ENCODE data around the gene CCDC201. TPM values are rescaled to one million over a fixed set of nuclear protein-coding genes. Genes with fewer than 3 reads are reported as not detected.
"Not testable (repeated sequence)": the region's sequence is repeated elsewhere in the genome, so short reads cannot be mapped to it uniquely, and the experiment has no call there.

Gene CCDC201
- polyA plus RNA-seq, 3 donors = not detected

DNA sequence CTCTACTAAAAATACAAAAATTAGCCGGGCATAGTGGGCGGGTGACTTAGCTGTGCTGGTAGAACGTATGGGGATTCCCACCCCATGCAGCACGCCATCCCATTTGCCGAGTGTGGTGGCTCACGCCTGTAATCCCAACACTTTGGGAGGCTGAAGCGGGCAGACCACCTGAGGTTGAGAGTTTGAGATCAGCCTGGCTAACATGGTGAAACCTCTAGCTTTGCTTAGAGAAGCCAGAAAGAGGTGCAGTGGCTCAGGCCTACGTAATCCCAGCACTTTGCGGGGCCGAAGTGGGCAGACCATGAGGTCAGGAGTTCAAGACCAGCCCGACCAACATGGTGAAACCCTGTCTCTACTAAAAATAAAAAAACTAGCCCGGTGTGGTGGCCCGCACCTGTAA is 45.2 kb downstream of the CCDC201 start:
- not testable (repeated sequence) for DNase-seq (ENCODE audit: low read depth in 3 of 3, low spot score in 2 of 3)

DNA sequence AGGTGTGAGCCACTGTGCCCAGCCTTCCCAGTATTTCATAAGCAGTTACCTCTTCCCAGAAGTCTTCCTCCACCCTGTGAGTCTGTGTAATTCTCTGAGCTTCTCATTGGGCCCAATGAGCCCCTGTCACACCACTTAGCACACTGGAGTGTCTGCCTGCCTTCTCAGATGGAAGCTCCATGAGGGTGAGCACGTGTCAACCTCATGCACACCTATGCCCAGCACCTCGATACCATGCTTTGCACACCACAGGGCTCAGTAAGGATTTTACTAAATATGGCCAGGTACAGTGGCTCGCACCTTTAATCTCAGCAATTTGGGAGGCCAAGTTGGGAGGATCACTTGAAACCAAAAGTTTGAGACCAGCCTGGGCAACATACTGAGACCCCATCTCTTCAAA is 46.3 kb downstream of the CCDC201 start:
- not testable (repeated sequence) for DNase-seq (ENCODE audit: low read depth in 3 of 3, low spot score in 2 of 3)

DNA sequence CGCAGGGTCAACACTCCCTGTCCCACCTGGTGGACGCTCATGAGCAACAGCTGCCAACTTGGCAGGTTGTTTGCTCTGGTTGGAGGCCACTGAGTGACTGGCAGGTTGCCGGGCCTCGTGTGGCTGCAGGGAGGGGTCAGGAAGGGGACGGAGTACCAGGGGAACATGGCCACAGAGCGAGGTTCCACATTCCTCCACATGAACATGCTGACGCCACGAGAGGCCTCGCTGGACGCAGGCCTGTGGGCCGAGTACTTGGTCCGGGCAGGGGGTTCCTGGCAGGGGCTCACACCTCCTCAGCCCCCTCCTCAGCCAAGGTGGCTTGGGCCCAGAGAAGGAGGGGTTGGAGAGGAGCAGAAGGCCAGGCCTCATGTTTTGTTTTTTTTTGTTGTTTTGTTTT is 54.1 kb downstream of the CCDC201 start:
- DNase-seq (ENCODE audit: low read depth in 3 of 3, low spot score in 2 of 3) = not testable (repeated sequence)

DNA sequence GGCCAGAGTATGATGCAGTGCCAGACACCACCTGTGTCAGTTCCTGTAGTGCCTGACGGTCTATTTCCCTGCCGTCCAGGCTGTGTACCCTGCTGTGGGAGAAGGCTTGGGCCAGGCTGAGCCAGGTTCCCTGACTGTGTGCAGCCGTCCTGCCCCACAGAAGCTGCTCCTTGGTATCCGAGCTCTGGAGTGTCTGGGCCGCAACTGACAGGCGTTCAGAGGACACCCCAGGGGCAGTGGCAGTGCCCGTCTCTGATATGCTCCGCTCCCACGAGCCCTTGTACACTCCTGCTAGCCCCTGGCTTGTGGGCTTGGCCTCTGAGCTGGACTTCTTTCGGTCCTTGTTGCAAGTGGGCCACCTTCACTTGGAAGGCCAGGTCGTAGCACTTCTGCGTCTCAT is 55.0 kb downstream of the CCDC201 start:
- DNase-seq (ENCODE audit: low read depth in 3 of 3, low spot score in 2 of 3) = not testable (repeated sequence)

DNA sequence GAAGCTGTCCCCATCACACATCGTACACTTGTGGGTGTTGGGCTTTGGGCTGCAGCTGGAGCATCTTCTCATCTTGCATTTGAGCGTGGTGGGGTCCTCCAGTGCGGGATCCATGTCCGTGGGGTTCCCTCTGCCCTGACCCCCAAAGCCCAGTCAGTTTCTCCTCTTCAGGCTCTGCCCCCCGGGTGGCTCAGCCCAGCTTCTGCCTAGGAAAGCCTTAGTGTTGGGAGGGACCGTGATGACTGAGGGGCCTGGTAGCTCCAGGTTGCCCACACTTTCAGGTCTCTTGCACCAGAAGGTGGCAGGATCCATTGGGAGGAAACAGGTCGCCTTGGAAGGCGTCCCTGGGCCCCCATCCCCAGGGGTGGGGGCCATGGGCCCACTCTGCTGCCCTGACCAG is 55.9 kb downstream of the CCDC201 start:
- DNase-seq (ENCODE audit: low read depth in 3 of 3, low spot score in 2 of 3) = not testable (repeated sequence)

DNA sequence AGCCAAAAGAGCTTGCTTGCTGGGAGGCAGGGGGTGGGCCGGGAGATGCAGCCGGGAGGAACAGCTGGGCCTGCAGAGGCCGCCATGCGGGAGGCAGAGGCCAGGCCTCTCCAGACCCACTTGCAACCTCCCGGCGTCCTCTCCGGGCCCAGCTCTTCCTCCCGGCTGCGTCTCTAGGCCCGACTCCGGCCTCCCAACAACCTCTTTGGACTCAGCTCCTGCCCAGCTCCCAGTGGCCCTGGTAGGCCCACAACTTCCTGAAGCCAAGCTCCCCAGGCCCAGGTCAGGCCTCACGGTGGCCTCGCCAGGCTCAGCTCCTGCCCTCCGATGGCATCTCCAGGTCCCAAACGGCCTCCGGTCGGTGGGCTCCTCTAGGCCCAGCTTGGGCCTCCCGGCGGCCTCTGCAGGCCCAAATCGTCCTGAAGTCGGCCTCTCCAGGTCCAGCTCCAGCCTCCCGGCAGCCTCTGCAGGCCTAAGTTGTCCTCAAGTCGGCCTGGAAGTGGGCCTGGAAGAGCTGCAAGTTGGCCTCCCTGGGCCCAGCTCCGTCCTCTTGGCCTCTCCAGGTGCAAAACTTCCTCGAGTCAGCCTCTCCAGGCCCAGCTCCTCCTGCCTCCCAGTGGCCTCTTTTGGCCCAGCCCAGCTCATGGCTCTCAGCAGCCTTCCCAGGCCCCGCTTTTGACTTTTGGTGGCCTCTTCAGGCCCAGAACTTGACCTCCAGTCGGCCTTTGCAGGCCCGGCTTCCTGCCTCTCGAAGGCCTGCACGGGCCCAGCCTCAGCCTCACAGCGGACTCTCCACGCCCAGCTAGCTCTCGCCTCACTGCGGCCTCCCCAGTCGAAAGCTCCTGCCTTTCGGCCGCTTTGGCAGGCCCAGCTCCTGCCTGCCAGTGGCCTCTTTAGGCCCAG is 58.4 kb downstream of the CCDC201 start:
- DNase-seq (ENCODE audit: low read depth in 3 of 3, low spot score in 2 of 3) = not testable (repeated sequence)

DNA sequence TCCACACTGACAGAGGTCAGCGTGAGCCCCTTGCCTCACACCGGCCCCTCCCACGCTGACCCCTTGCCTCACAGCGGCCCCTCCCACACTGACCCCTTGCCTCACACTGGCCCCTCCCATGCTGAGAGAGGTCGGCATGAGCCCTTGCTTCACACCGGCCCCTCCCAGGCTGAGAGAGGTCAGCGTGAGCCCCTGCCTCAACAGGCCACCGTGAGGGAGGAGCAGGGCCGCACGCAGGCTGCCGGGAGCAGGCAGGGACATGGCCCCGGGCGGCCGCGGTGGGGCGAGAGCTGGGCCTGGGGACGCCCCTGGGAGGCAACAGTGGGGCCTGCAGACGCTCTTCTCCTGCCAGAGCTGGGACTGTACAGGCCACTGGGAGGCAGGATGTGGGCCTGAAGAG is 59.1 kb downstream of the CCDC201 start:
- not testable (repeated sequence) for DNase-seq (ENCODE audit: low read depth in 3 of 3, low spot score in 2 of 3)

DNA sequence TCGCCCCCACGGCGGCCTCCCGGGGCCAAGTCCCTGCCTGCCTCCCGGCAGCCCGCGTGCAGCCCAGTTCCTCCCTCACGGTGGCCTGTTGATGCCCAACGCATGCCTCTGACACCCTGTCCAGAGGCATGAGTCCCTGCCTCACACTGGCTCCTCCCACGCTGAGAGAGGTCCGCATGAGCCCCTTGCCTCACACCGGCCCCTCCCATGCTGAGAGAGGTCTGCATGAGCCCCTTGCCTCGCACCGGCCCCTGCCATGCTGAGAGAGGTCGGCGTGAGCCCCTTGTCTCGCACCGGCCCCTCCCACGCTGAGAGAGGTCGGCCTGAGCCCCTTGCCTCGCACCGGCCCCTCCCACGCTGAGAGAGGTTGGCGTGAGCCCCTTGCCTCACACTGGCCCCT is 59.9 kb downstream of the CCDC201 start:
- DNase-seq (ENCODE audit: low read depth in 3 of 3, low spot score in 2 of 3) = no peak

DNA sequence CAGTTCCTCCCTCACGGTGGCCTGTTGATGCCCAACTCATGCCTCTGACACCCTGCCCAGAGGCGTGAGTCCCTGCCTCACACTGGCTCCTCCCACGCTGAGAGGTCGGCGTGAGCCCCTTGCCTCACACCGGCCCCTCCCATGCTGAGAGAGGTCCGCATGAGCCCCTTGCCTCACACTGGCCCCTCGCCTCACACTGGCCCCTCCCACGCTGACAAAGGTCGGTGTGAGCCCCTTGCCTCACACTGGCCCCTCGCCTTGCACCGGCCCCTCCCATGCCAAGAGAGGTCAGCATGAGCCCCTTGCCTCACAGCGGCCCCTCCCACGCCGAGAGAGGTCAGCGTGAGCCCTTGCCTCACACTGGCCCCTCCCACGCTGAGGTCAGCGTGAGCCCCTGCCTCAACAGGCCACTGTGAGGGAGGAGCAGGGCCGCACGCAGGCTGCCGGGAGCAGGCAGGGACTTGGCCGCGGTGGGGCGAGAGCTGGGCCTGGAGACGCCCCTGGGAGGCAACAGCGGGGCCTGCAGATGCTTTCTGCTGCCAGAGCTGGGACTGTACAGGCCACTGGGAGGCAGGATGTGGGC is 61.1 kb downstream of the CCDC201 start:
- not testable (repeated sequence) for DNase-seq (ENCODE audit: low read depth in 3 of 3, low spot score in 2 of 3)

DNA sequence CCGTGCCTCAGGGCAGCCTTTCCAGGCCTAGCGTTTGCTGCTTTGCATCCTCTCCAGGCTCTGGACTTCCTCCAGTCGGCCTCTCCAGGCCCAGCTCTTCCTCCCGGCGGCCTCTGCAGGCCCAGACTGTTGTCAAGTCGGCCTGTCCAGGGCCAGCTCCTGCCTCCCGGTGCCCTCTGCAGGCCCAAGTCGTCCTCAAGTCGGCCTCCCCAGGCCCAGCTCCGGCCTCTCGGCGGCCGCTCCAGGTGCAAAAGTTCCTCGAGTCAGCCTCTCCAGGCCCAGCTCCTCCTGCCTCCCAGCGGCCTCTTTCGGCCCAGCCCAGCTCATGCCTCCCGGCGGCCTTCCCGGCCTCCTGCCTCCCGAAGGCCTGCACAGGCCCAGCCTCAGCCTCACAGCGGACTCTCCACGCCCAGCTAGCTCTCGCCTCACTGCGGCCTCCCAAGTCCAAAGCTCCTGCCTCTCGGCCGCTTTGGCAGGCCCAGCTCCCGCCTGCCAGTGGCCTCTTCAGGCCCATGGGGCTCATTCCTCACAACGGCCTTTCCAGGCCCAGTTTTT is 62.4 kb downstream of the CCDC201 start:
- DNase-seq (ENCODE audit: low read depth in 3 of 3, low spot score in 2 of 3) = not testable (repeated sequence)

Other genes starting within 250 kb of the CCDC201 start
- gene IGFBP1, start 15.4 kb upstream of the CCDC201 start, polyA plus RNA-seq (ENCODE audit: insufficient read length in 3 of 3) = under 1 TPM; 0.47 to 0.50 (median 0.50) TPM
- 100 to 1,000 TPM in 1 of 3 donors, 10 to 100 TPM in 2; 74.9 to 102 (median 87.9) TPM for gene IGFBP3, start 48.2 kb upstream of the CCDC201 start, polyA plus RNA-seq (ENCODE audit: insufficient read length in 3 of 3)

All from right renal cortex interstitium (tissue), 3 donors.